GM21515 (cell line): ENCODE data around the gene MICOS13.
"Not testable (repeated sequence)": the region's sequence is repeated elsewhere in the genome, so short reads cannot be mapped to it uniquely, and the experiment has no call there.

Experiments
- ATAC-seq: cut with Tn5 transposase; IDR thresholded peaks from one replicate; pipeline ENCODE4 v1.9.1; 2021; ENCODE audit not compliant: unreplicated experiment

Gene MICOS13, protein sequence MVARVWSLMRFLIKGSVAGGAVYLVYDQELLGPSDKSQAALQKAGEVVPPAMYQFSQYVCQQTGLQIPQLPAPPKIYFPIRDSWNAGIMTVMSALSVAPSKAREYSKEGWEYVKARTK

GRCh38 chr19:5680437-5681368 is at the start of gene MICOS13, which contains the start of gene HSD11B1L:
Gene MICOS13 (minus strand): TSS chr19:5680516. CDS start chr19:5680486, 30 bp downstream.
Gene HSD11B1L (plus strand): TSS chr19:5681027. CDS start chr19:5684833, 3,806 bp downstream.
- peak; percentile 78 for ATAC-seq

DNA sequence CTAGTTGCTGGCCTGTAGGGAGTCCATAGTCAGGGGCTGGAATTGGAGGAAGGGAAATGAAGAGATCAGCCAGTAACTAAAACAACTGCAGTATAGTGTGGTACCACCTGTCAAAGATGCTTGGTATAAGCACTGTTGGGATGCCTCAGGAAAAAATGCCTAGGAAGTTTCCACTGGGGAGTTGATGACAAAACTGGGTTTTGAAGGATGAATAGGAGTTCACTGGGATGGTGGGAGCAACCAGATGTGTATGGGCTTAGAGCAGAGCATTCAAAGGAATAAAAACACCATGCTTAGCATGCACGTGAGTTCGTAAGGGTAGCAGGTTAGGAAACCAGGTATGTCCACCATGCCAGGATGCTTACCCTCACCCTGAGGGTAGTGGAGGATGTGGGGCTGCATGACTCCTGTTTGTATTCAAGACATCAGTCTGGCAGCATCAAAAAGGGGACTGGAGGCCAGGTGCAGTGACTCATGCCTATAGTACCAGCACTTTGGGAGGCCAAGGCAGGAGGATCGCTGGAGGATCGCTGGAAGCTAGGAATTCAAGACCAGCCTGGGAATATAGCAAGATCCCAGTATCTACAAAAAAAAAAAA is 47.2 kb upstream of the MICOS13 start:
- no peak for ATAC-seq

DNA sequence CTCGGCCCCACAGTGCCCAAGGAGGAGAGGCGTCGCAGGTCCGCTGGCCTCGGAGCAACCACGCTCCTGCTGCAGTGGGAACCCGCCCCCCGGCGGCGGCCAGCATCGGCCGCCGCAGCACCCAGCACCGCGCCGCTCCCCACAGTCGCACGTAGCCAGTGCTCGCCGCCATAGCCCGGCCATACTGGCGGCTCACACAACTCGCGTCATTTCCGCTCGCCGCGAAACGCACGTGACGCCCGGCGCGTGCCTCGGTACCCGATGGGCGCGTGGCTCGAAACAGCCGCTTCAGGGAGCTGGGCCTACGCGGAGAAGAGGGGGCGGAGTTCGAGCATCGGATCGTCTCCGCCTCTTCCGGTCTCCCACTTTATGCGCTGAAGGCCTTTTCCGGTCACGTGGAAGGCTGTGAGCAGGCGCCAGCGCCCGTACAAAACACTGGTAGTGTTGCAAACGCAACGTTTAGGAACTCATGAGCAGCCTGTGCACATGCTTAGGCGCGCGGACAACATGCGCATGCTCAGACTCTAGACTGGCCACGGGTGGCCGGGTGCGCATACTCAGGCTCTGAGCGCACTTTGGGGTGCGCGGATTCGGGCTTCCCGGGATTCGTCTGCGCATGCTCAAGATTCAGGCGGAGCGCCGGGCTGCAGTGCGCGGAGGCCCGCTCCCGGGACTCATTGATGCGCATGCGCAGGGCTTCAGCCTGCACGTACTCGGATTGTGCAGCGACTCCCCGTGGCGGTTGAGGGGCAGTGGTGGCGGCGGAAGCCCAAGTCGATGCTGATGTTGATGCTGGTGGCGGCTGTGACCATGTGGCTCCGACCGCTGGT is 39.9 kb upstream of the MICOS13 start, which contains the start of the genes CATSPERD and LONP1:
Gene CATSPERD, plus strand, starts transcription at position 677 of the 830 bp plus-strand sequence. Its CDS starts 101 bp downstream, at position 778.
Gene LONP1, minus strand, starts transcription at position 186 of the 830 bp plus-strand sequence. Its CDS starts 14 bp downstream, at position 172.
- ATAC-seq = peak; percentile 83

DNA sequence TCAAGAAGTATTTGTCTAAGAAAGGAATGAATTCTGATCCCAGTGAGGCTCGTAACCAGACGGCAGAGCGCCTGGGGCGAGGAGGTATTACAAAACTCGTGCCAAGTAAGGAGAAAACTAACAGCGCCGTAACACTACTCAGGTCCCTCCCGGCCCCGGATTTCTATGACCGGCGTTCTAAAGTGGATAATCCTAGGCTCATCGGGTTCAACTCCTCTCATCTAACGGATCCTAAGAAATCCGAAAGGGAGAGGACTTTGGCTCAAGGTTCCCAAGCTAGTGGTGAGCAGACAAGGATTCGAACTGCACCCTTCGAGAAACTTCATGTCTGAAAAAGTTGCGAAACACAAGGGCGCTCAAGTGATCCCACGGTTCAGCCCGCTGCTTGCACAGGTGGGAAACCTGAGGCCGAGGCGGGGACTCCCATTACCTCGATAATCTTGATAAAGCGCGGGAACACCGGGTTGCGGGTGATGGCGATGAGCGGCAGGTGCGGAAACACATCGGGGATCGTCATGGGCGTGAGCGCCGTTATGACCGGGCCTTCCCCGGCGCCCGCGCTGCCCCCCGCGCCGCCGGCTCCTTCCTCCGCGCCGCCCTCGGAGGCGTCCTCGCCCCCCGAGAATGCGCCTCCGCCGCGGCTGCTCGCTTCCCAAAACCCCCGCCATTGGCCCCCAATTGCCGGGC is 39.1 kb upstream of the MICOS13 start:
- ATAC-seq = peak; percentile 20

DNA sequence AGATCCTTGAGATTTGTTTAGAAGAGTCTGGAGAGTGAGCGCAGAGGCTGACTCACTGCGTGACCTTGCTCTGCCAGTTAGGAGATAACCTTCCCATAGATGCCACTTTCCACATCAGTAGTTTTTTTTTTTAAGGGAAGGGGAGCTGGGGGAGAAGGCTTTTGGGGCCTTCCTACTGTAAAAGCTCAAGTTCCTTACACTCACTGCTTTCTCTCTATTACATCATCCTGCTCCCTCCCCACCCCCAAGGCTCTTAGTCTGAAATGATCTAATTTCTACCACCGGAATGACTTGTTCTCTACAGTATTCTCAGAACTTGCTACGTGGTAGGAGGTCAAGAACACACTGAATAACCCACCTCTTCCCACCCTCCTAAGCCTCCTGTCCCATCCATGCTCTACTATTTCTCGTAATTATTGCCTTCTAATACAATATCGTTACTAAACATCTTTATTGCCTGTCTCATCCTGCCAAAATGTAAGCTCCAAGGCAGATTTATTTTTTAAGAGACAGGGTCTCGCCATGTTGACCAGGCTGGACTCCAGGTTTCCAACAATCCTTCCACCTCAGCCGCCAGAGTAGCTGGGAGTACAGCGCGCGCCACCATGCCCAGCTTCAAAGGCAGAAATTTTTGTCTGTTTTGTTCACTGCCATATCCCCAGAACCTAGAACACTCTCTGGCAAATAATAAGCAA is 38.4 kb upstream of the MICOS13 start:
- no peak for ATAC-seq

GRCh38 chr19:5718037-5718578 is 37.8 kb upstream of the MICOS13 start:
- no peak for ATAC-seq

DNA sequence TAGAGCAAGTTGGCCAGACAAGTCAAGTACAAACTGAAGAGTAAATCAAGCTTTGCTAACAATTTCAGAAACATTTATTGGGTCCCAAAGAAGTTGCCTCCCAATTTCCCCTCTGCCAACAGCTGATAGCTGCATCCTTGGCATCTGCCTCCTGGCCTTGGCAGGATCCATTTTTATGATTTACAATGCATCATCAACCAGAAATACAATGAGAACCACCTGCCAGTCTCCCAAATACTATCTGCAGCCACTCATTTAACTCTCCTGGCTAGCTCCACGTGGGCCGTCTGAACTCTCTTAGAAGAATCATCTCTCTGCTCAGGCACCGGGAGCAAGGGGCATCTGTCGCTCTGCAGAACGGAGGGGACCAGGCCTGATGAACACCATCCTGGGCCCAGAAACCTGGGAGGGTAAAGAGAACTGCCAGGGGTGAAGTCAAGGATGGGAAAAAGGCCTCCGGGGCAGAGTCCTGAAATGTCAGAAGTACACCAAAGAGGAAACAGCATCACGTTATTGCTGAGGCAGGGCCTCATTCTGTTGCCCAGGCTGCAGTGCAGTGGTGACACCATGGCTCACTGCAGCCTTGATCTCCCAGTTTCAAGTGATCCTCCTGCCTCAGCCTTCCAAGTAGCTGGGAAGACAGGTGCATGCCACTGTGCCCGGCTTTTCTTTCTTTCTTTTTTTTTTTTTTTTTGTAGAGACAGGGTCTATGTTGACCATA is 37.1 kb upstream of the MICOS13 start:
- no peak for ATAC-seq

DNA sequence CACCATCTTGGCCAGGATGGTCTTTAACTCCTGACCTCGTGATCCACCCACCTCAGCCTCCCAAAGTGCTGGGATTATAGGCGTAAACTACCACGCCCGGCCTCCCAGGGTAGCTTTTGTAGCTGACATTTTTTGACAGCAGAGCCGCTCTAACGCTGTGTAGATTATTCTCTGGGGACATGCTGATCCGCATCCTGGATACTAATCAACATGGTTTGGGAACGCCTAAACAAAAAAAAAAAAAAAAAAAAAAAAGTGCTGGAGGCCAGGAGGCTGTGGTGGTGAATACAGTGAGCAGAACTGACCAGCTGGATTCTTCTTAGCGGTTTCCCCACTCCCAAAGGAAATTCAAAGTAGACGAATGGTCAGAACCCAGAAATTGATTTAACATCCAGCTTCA is 34.5 kb upstream of the MICOS13 start:
- ATAC-seq = no peak

DNA sequence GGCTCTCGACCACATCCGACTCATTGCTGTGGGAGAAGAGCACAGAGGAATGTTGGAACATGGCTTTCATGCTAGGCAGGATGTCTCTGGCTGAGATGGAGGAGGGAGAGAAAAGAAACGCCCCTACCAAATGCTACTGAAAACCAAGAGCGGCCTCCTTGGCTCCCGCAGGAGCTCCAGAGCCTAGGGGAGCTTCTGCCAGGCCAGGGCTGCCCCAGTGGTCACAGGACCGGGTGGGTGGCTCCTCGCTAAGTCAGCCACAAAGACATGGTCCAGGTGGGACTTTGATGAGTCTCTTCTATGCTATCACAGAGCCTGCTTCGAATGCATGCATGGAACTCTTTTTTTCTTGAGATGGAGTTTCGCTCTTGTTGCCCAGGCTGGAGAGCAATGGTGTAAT is 32.9 kb upstream of the MICOS13 start:
- ATAC-seq = no peak

GRCh38 chr19:5711713-5712161 is 31.4 kb upstream of the MICOS13 start:
- ATAC-seq = no peak

GRCh38 chr19:5711025-5711424 is 30.7 kb upstream of the MICOS13 start:
- no peak for ATAC-seq

- ATAC-seq = no peak
These were observed 27.6 kb upstream of the MICOS13 start for GRCh38 chr19:5707576-5708575.

DNA sequence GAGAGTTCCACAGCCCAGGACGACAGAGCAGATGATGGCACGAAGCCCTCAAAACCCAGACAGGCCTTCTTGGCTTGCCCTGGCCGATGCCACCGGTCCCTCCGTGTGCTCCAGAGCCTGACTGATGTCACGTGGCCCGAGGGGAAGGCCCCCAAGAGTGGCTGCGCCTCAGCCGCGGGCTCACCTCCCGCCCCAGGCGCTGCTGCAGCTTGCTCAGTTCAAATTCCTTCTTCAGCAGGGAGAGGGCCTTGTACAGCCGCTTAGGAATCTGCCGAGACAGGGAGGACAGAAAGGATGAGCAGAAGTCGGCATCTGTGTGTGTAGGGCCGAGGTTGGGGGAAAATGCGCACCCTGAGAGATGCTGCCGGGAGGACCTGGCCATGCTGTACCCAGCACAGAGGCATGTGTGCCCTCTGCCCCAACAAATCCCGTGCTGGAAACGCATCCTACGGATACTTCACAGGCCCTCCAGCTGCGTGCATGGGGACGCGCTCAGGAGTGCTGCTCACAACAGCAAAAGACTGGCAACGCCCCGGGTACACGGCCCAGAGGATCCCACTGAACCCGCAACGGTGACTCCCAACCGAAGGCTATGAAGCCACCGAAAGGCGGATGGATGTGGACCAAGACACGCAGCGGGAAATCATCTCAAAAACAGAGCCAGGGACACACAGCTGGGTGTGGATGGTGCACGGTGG is 26.7 kb upstream of the MICOS13 start:
- ATAC-seq = no peak

DNA sequence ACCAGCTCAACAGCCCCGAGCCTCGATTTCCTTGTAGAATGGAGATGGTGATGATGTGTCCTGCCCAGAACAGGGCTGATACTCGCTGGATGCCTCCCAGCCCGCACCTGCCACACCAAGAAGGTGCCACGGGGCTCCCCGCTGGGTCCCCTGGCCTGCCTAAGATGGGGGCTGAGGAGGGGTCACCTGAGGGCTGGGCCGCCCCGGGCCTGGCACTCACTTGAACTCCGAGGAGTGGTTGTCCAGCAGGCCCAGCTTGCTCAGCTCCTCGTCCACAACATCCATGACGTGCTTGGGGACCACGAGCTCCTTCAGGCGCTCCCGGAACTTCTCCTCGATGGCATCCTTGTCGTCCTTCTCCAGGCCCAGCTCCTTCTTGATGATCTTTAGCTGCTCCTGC is 25.2 kb upstream of the MICOS13 start:
- ATAC-seq = no peak

DNA sequence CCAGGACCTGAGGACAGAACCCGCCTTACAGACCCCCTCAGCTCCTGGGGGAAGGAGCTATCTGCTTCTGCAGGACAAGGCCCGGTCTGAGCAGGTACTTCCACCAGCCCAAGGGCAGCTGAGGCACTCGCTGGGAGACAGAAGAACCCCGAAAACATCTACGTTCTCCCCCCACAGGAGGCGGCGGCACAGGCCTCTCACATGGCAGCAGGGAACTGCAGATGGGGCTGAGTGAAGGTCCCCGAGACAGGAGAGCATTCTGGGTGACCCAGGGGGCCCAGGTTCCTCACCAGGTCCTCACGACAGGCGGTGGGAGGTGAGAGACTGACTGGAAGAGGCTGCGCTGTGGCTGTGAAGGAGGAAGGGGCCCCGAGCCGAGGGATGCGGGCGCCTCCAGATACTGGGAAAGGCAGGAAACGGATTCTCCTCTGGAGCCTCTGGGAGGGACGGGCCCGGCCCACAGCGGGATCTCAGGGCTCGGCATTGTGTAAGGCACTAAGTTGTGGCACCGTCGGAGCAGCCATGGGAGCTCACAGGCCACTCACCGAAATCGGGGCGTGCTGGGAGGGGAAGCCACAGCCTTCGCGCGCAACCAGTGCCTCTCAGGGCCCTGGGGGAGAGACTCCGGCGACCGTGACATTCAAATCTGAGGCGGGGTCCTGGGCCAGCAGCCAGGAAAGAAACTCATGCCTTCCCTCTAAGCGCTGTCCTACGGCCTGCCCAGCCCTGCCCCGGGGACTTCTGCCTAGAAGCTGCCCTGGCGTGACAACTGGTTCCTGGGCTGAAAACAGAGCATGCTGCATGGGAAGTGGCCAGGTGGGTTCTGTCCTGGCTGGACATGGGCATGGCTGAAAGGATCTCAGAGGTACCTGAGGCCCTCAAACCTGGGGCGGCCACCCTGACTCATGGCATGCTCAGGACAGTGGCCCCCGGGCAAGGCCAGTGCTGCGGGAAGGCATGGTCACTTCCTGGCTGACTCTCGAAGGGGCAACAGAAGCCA is 23.8 kb upstream of the MICOS13 start:
- no peak for ATAC-seq

GRCh38 chr19:5702053-5702410 is 21.7 kb upstream of the MICOS13 start:
- ATAC-seq = not testable (repeated sequence)
